ENCODE data around the gene ERICH4. TPM values are rescaled to one million over a fixed set of nuclear protein-coding genes. Genes with fewer than 3 reads are reported as not detected.

ERICH4 gene
- total and polyA plus RNA-seq, 2 of the 4 experiments (the other 2 are of a cell fraction), result not detected

DNA sequence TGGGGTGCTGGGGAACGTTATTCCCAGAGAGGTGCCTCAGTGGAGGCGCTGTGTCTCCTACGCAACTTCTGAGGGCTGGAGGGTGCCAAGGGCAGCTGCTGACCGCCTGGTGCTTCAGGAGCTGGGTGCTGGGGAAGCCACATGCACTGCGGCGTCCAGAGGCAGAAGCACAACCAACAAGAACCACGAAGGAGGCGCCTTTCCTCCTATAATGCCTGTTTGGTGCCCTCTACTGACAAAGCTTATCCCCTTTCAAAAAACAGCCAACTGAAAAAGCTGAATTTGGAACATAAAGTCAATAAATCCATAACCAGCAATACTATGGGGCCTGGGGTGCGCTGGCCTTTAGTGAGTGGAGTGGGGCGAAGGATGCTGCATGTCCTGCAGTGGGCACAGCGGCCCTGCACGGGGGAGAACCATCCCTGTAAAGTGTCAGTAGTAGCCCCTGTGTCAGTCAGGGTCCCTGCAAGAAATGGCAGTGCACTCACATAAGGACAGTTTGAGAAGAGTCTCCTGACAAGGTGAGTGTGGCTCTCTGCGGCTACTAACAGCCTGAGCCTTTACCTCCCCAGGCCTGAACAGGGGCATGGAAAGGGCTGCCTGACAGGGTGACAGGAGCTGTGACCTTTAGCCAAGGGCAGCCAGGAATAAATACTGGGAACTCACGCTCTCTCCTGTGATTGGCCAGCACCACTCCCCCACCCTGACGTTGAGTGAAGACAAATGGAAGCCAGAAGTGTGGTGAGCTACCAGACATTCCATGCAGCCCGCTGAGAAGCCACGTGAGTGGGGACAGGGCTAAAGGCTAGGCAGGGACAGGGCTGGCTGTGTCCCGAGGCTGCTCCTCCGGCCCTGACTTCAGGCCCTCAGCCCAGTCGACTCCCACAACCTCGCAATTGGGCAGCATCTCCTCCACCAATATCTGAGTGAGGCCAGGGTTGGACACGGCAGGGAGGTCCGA, 11.2 kb upstream of the ERICH4 start:
- Histone ChIP-seq H3K27ac (ENCODE audit: insufficient read depth, low read length) (no peak overlapping the region), H3K79me1 (ENCODE audit: low read depth in 1 of 2, low read length in 2 of 2) (peaks cover 0 to 7% of the 10 kb centered on the region in 2 experiments; a peak in 2 of 4 replicates), H3K9ac (ENCODE audit: low read depth, low read length) (no peak overlapping the region), H4K5ac (ENCODE audit: low read depth, low read length) (no peak overlapping the region), H3K4ac (ENCODE audit: low read depth, low read length) (no peak overlapping the region), H2AK5ac (ENCODE audit: low read depth, low read length) (no peak overlapping the region), H3K4me2 (ENCODE audit: low read depth, low read length) (no peak overlapping the region), H2AFZ (replicated peaks; ENCODE audit: low read length, poor library complexity) (peak overlapping the region; percentile 17), H3K9me1 (ENCODE audit: insufficient read depth, low read length) (no peaks in the 10 kb centered on the region), H2BK20ac (ENCODE audit: low read depth, low read length) (no peak overlapping the region), H2BK15ac (ENCODE audit: low read depth, low read length) (no peak overlapping the region), H3K9me3 (ENCODE audit: control insufficient read depth, insufficient read depth, low read length) (no peaks in the 10 kb centered on the region), H3K4me3 (ENCODE audit: insufficient read depth, low read depth, low read length) (no peak overlapping the region), H3K14ac (replicated peaks; ENCODE audit: low read depth, low read length) (no peak overlapping the region), H3K23ac (ENCODE audit: low read depth, low read length) (no peak overlapping the region), H4K91ac (ENCODE audit: insufficient read depth, low read depth, low read length) (no peak overlapping the region), H3K56ac (ENCODE audit: extremely low read depth, insufficient read depth, low read length) (no peak overlapping the region), H2BK5ac (ENCODE audit: low read depth, low read length, poor library complexity, severe bottlenecking) (no peak overlapping the region), H2BK120ac (ENCODE audit: low read depth, low read length) (no peak overlapping the region), H4K20me1 (ENCODE audit: insufficient read depth, low read length) (no peaks in the 10 kb centered on the region), H3K27me3 (ENCODE audit: control insufficient read depth, insufficient read depth, low read length) (no peaks in the 10 kb centered on the region), H2AK9ac (replicated peaks; ENCODE audit: low read depth, low read length, poor library complexity) (no peak overlapping the region), H3K4me1 (ENCODE audit: control insufficient read depth, insufficient read depth, low read length) (peaks cover 9% of the 10 kb centered on the region; the same call in 1 of the 2 replicates), H4K8ac (ENCODE audit: low read depth in 2 of 2, low read length in 2 of 2) (no peak overlapping the region), H3K36me3 (ENCODE audit: control insufficient read depth, insufficient read depth, low read length) (peaks cover 23% of the 10 kb centered on the region), H3K18ac (ENCODE audit: low read depth, low read length) (no peak overlapping the region)
- dilution Hi-C loops (cut with HindIII; ENCODE audit: low sequenced_read_pairs, unreplicated experiment) (no loop called here), in situ Hi-C loops (cut with MboI; ENCODE audit: low sequenced_read_pairs) (no loop called here), intact Hi-C loops (cut with micrococcal nuclease) (loop anchor here (1.0 kb wide), 1 partner anchor 110 kb away; no protein-coding TSS in a partner anchor)
- ATAC-seq (ENCODE audit: low read depth) (no peak; the same call in 1 of the 2 replicates), DNase-seq (peak; percentile 31)
- WGBS, 2 experiments (ENCODE audit: extremely low coverage in 2 of 2, insufficient read length in 1 of 2), result 77% methylated on average over 6 of the region's 23 CpGs; no CpG with 5 or more reads in 1 of the 2 experiments
- ChIA-PET CTCF (interaction anchor here (0.7 to 0.9 kb wide), 2 partner anchors 23 to 109 kb away, joined by 3 read pairs; no protein-coding TSS in a partner anchor), POLR2A (ENCODE audit: unreplicated experiment) (no interaction called here)
- BruUV-seq (replicated peaks), result TSS peak; percentile 65
- TF ChIP-seq NFE2L2 (IDR thresholded peaks at IDR 0.05; ENCODE audit: low read depth, low read length) (no peak), RAD21 (IDR thresholded peaks at IDR 0.05; ENCODE audit: low read length) (peak; percentile 25; the same call in 1 of the 2 replicates)
- TF ChIP-seq, protein P1, sequence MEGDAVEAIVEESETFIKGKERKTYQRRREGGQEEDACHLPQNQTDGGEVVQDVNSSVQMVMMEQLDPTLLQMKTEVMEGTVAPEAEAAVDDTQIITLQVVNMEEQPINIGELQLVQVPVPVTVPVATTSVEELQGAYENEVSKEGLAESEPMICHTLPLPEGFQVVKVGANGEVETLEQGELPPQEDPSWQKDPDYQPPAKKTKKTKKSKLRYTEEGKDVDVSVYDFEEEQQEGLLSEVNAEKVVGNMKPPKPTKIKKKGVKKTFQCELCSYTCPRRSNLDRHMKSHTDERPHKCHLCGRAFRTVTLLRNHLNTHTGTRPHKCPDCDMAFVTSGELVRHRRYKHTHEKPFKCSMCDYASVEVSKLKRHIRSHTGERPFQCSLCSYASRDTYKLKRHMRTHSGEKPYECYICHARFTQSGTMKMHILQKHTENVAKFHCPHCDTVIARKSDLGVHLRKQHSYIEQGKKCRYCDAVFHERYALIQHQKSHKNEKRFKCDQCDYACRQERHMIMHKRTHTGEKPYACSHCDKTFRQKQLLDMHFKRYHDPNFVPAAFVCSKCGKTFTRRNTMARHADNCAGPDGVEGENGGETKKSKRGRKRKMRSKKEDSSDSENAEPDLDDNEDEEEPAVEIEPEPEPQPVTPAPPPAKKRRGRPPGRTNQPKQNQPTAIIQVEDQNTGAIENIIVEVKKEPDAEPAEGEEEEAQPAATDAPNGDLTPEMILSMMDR (conservative IDR thresholded peaks at IDR 0.05; ENCODE audit: low read depth, low read length), result peak; percentile 41
